ENCODE data around the gene SYCP3.
"Not testable (repeated sequence)": the region's sequence is repeated elsewhere in the genome, so short reads cannot be mapped to it uniquely, and the experiment has no call there.

SYCP3 gene

GRCh38 chr12:101759396-101760047, 20.3 kb upstream of the SYCP3 start:
- DNase-seq (ENCODE audit: low read depth), result no peak

- no peak for DNase-seq (ENCODE audit: low read depth)
Observed at GRCh38 chr12:101750152-101750551, 10.9 kb upstream of the SYCP3 start.

GRCh38 chr12:101749657-101750056, 10.4 kb upstream of the SYCP3 start:
- DNase-seq (ENCODE audit: low read depth), result no peak

GRCh38 chr12:101748907-101749306, 9.6 kb upstream of the SYCP3 start:
- no peak for DNase-seq (ENCODE audit: low read depth)

GRCh38 chr12:101747697-101748096, 8.4 kb upstream of the SYCP3 start:
- DNase-seq (ENCODE audit: low read depth), result no peak

- no peak for DNase-seq (ENCODE audit: low read depth)
Observed at GRCh38 chr12:101746661-101747060, 7.4 kb upstream of the SYCP3 start.

- DNase-seq (ENCODE audit: low read depth), result no peak
Observed at GRCh38 chr12:101746196-101746595, 6.9 kb upstream of the SYCP3 start.

GRCh38 chr12:101745481-101745880, 6.2 kb upstream of the SYCP3 start:
- DNase-seq (ENCODE audit: low read depth), result no peak

GRCh38 chr12:101743724-101744472, 4.6 kb upstream of the SYCP3 start:
- no peak for DNase-seq (ENCODE audit: low read depth)

- DNase-seq (ENCODE audit: low read depth), result no peak
Observed at GRCh38 chr12:101743242-101743641, 4.0 kb upstream of the SYCP3 start.

GRCh38 chr12:101740980-101741379, 1.7 kb upstream of the SYCP3 start:
- DNase-seq (ENCODE audit: low read depth), result no peak

- no peak for DNase-seq (ENCODE audit: low read depth)
Observed at GRCh38 chr12:101740566-101740965, 1.3 kb upstream of the SYCP3 start.

- DNase-seq (ENCODE audit: low read depth), result no peak
Observed at GRCh38 chr12:101737476-101737875, 1.8 kb downstream of the SYCP3 start.

GRCh38 chr12:101734482-101734881, 4.8 kb downstream of the SYCP3 start:
- DNase-seq (ENCODE audit: low read depth), result not testable (repeated sequence)

- no peak for DNase-seq (ENCODE audit: low read depth)
Observed at GRCh38 chr12:101733166-101733565, 6.1 kb downstream of the SYCP3 start.

GRCh38 chr12:101732318-101732717, 6.9 kb downstream of the SYCP3 start:
- DNase-seq (ENCODE audit: low read depth), result no peak

- no peak for DNase-seq (ENCODE audit: low read depth)
Observed at GRCh38 chr12:101729842-101730241, 9.4 kb downstream of the SYCP3 start.

- no peak for DNase-seq (ENCODE audit: low read depth)
Observed at GRCh38 chr12:101727098-101727497, 12.2 kb downstream of the SYCP3 start.

GRCh38 chr12:101722392-101722791, 16.9 kb downstream of the SYCP3 start:
- DNase-seq (ENCODE audit: low read depth), result no peak

- DNase-seq (ENCODE audit: low read depth), result no peak
Observed at GRCh38 chr12:101720118-101720517, 19.1 kb downstream of the SYCP3 start.

GRCh38 chr12:101719566-101719965, 19.7 kb downstream of the SYCP3 start:
- no peak for DNase-seq (ENCODE audit: low read depth)

GRCh38 chr12:101714877-101715444, 24.3 kb downstream of the SYCP3 start:
- no peak for DNase-seq (ENCODE audit: low read depth)

GRCh38 chr12:101713930-101714329, 25.3 kb downstream of the SYCP3 start:
- no peak for DNase-seq (ENCODE audit: low read depth)
